DND-41 (cell line): Measurements from ENCODE around the gene TMEM164.

Experiments used
- CTCF ChIP-seq: IDR thresholded peaks from 2 replicates; pipeline ENCODE4 v1.5.1; 2012; ENCODE audit warnings: borderline replicate concordance, low read length, moderate library complexity, mild to moderate bottlenecking; ENCODE audit not compliant: poor library complexity, severe bottlenecking; ENCODE audit errors: extremely low read depth
- EZH2 ChIP-seq: IDR thresholded peaks from 3 replicates; pipeline ENCODE4 v1.6.1; 2012; ENCODE audit warnings: borderline replicate concordance, low read depth, mild to moderate bottlenecking, moderate library complexity, low read length, inconsistent platforms; ENCODE audit not compliant: severe bottlenecking

DNA sequence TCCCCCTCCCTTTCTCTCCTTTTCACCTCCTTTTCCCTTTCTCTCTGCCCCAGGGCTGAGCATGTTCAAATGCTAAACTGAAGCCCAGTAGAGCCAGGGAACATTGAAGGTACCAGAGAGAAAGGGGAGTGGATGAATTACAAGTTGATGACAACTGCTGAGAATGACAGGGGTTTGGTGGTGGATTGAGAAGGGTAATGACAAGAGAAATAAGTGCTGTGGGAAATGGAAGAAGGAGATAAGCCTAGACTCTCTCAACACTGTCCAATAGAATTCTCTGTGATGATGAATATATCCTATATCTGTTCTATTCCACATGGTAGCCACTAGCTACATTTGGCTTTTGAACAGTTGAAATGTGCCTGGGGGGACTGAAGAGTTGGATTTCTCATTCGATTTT, 154.5 kb downstream of the TMEM164 start:
- TF ChIP-seq CTCF (no peak), EZH2 (no peak)
